IPS-NIHi7 (cell line): ENCODE results near the gene XPR1.
A peak's percentile ranks its signal among the peaks of the same experiment; 100 is the strongest.
"Not testable (repeated sequence)": the region's sequence is repeated elsewhere in the genome, so short reads cannot be mapped to it uniquely, and the experiment has no call there.

ENCODE experiments used
- DNase-seq: peaks from one replicate; pipeline ENCODE4 v3.0.0; 2012; ENCODE audit warnings: mixed read lengths; ENCODE audit errors: extremely low spot score

Gene XPR1

DNA sequence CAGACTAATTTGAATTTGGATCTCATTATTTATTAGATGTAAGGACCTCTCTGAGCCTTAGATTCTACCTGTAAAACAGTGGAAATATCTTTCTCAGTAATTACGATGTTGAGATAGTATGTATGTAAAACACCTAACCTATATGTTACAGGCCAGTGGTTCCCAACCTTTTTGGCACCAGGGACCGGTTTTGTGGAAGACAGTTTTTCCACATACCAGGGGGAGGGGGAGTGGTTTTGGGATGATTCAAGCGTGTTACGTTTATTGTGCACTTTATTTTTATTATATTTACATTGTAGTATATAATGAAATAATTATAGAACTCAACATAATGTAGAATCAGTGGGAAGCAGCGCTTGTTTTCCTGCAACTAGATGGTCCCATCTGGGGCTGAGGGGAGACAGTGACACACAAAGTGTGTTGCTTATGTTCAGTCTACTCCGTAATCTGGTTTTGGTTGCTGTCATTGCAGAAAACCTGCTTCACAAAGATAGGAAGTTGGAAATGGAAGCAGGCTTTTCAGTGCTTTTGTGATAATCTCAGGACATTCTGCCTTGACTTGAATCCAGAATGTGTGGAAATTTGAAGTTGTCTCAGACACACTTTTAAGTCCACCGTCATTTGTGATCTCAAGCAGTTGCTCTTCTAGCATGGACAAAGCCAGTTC is 12.8 kb downstream of the XPR1 start:
- no peak for DNase-seq

- not testable (repeated sequence) for DNase-seq
These were observed 13.4 kb downstream of the XPR1 start for GRCh38 chr1:180645261-180645660.

DNA sequence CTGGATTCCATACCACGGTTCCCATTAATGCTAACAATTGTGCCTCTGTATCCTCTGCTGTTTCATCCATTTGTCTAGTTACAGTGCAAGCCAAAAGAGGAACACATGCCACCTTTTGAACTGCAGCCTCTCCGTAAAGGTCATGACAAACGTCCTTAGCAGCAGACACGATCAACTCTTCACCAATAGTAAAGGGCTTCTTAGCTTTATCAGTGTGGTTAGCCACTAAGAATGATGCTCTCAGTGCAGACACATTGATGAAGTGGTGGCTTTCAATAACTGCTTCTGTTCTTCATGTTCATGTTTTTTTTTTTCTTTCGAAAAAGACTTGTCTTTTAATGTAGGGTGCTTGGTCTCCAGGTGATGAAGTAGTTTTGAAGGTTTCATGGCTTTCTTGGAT is 14.3 kb downstream of the XPR1 start:
- DNase-seq = no peak

DNA sequence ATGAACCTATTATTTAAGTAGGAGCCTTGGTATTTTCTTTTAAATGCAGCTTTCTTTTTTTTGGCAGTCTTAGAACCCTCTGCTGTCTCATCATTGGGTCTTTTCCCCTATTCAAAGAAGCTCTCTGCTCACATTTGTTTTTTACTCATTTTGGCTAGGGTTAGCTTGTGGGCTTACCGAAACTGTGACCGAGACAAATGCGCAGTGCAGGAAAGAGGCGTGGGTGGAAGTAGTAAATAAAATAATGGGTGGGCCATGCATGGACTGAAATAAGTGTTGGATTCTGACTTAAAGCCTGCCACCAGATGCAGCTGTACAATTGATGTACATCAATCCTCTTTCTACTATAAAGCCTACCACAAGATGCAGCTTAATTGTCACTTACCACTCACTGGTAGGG is 14.7 kb downstream of the XPR1 start:
- no peak for DNase-seq

GRCh38 chr1:180652792-180653191 is 21.0 kb downstream of the XPR1 start:
- DNase-seq = no peak

DNA sequence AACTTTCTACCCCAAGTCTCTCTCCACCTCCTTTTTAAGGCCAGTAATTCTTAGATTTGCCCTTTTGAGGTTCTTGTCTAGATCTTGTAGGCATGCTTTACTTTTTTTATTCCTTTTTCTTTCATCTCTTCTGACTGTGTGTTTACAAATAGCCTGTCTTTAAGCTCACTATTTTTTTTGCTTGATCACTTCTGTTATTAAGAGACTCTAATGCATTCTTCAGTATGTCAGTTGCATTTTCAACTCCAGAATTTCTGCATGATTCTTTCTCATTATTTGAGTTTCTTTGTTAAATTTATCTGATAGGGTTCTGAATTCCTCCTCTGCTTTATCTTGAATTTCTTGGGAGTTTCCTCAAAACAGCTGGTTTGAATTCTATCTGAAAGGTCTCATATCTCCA is 30.9 kb downstream of the XPR1 start:
- no peak for DNase-seq

GRCh38 chr1:180670681-180671080 is 38.9 kb downstream of the XPR1 start:
- no peak for DNase-seq

GRCh38 chr1:180672105-180672504 is 40.3 kb downstream of the XPR1 start:
- DNase-seq = no peak

DNA sequence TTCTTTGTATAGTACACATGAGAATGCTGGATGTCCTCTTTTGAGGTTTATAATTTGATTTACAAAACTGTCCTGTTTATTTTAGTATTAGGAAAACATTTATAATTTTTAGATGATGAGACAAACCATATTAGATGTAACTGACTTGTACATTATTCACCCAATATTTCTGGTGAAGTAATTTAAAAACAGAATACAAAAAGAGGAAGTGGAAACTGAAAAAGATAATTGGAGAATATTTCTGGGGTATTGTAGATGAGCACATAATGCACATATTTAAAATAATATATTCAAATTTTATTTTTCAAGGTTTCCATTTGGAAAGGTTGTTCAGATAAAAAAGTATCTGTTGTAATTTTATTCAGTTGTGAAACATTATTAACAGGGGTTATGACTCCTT is 40.7 kb downstream of the XPR1 start:
- no peak for DNase-seq

DNA sequence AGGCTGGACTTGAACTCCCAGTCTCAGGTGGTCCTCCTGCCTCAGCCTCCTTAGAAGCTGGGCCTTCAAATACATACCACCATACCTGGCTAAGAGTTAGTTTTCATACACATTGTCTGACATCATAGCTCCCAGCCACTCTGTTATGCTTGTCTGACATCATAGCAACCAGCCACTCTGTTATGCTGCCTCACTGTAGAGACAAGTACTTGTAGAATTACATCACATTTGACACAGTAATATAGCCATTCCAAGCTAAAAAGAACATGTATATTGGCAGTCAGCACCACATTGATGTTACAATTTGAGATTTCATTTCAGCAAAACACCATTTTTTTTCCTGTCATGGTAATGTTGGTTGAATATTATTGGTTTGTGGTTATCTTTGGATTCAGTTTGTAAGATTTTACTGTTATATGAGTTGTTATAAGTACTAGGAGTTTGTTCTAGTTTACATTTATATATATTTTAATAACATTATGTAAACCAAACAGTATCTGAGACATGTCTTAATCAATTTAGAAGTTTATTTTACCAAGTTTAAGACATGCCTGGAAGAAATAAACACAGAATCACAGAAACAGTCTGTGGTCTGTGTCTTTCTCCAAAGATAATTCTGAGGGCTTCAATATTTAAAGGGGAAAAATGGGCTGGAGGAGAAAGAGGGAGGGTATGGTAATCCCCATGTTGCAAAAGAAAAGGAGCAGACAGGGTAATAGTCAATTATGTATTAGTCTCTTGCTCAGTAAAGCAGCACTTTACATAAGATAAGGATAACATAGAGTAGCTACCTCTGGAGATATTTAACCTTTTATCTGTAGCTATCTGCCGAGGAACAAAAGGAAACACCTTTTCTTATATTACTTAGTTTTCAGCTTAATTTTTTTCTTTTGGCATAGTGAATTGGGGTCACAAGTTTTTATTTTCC is 43.0 kb downstream of the XPR1 start:
- no peak for DNase-seq

DNA sequence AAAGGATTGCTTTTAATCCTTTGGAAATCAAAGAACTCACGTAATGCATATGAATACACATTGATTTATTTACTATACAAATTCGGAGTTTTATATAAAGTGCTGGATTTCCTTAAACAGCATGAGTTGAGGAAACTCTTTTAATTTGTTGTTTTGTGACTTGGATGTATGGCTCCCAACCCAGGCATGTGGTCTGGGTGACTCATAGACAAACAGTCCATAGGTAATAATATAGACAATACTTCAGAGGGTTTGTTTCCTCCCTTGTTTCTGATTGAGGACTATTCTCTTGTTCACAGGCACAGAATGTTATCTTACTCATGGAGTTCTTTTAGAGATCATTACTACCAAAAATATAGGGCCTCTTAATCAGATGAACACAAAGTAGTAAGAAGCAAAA is 43.8 kb downstream of the XPR1 start:
- peak; percentile 15 for DNase-seq

- no peak for DNase-seq
These were observed 48.8 kb downstream of the XPR1 start for GRCh38 chr1:180680558-180681144.

DNA sequence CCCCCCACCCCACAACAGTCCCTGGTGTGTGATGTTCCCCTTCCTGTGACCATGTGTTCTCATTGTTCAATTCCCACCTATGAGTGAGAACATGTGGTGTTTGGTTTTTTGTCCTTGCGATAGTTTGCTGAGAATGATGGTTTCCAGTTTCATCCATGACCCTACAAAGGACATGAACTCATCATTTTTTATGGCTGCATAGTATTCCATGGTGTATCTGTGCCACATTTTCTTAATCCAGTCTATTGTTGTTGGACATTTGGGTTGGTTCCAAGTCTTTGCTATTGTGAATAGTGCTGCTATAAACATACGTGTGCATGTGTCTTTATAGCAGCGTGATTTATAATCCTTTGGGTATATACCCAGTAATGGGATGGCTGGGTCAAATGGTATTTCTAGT is 51.3 kb downstream of the XPR1 start:
- DNase-seq = not testable (repeated sequence)

DNA sequence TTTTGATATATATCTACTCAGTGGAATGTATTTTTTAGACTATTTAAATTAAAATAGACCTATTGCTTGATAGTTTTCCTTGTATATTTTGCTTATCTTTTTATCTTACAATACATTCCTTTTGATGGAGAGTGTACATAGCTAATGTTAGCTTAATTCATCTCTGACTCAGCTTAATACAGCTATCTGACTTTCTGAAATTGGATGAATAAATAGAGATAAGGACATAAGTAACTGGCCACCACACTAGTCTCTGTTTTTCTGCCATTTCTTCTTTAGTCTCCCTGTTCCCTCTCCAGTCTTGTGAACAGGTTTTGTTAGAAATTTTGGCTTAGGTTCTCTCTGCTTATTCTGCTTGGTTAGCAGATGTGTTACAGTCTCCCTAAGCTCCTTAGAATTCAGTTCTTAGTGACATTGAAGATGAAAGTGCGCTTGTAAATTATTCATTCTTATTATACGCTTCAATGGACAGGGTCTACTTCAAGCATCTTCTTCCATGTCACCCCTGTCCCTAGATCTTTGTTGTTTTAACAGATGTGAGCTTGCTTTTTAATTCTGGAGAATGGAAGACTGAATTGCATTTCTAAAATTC is 59.6 kb downstream of the XPR1 start:
- DNase-seq = no peak

DNA sequence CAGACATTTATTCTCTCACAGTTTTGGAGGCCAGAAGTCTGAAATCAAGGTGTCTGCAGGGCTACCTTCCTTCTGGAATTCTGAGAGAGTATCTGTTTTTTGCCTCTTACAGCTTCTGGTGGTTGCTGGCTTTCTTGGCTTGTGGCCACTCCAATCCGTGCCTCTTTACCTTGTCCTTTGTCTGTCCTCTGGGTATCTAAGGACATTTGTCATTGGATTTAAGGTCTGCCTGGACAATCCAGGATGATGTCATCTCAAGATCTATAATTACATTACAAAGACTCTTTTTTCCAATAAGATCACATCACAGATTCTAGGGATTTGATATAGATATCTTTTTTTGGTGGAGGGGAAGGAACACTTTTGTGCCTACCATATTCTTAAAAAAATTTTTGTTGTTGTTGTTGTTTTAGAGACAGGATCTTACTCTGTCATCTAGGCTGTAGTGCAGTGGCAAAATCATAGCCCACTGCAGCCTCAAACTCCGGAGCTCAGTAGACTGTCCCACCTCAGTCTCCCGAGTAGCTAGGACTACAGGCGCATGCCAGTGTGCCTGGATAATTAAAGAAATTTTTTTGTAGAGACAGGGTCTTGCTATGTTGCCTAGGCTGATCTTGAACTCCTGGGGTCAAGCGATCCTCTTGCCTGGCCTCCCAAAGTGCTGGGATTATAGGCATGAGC is 61.9 kb downstream of the XPR1 start:
- no peak for DNase-seq

GRCh38 chr1:180695282-180695681 is 63.5 kb downstream of the XPR1 start:
- no peak for DNase-seq

DNA sequence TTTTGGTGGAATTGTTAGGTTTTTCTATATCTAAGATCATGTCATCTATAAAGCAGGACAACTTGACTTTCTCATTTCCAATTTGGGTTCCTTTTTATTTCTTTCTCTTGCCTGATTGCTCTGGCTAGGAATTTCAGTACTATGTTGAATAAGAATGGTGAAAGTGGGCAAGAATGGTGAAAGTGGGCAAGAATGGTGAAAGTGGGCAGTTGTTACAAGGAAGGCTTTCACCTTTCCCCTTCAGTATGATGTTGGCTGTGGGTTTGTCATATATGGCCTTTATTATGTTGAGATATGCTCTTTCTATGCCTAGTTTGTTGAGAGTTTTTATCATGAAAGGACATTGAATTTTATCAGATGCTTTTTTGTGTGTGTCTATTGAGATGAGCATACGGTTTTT is 64.5 kb downstream of the XPR1 start:
- DNase-seq = no peak

- DNase-seq = no peak
These were observed 66.8 kb downstream of the XPR1 start for GRCh38 chr1:180698580-180698979.

GRCh38 chr1:180702376-180702775 is 70.6 kb downstream of the XPR1 start:
- DNase-seq = not testable (repeated sequence)

GRCh38 chr1:180710746-180711145 is 78.9 kb downstream of the XPR1 start:
- not testable (repeated sequence) for DNase-seq

- not testable (repeated sequence) for DNase-seq
These were observed 79.4 kb downstream of the XPR1 start for GRCh38 chr1:180711260-180711659.

GRCh38 chr1:180720753-180721152 is 88.9 kb downstream of the XPR1 start:
- DNase-seq = no peak
